Forelimb muscle (tissue), 1 donor: ENCODE results near the gene LRBA. TPM values are rescaled to one million over a fixed set of nuclear protein-coding genes. Genes with fewer than 3 reads are reported as not detected.

Experiments used
- DNase-seq: peaks from one replicate; pipeline ENCODE4 v3.0.0-alpha.2; 2013; ENCODE audit warnings: low read depth
- polyA plus RNA-seq: library from polyadenylated mRNA; unstranded; fragments of 120-200 nt; gene quantifications from one replicate; pipeline ENCODE4 v1.2.1, GENCODE V29; 2013; ENCODE audit not compliant: insufficient read length

The LRBA gene
- polyA plus RNA-seq, 1 donor = 21.0 TPM

DNA sequence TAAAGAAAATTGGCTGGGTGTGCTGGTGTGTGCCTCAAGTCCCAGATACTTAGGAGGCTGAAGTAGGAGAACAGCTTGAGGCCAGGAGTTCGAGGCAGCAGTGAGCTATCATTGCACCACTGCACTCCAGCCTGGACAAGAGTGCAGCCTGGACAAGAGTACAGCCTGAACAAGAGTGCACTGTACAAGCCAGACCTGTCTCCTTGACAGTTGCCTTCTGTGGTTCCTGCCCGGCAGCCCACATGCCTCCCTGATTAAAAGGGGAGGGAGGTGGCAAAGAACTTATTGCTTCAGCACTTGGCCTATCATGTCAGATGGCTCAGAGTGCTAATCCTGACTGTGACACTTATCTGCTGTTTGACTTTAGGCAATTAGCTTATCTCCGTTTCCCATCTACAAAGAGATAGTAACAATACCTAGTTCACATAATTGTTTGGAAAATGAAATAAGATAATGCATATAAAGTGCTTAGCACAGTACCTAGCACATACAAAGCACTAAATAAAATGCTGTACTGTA is 687.8 kb downstream of the LRBA start:
- no peak for DNase-seq

DNA sequence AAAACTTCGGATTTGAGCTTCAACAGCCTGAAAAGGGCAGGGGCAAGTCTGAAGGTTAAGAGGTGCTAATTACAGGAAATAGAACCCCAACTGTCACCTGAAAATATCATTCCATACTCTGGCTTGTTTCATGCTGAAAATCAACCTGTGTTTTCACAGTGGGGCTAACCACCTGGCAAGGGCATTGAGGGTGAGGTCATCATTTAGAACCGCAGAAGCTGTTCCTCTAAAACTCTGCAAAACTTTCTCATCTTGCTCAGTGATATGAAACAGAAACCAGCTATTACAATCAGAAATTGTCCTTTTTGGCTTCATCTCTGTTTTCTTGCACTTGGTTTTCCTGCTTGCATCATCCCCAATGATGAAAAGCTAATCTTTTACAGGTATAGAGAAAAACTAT is 689.2 kb downstream of the LRBA start:
- DNase-seq = no peak

DNA sequence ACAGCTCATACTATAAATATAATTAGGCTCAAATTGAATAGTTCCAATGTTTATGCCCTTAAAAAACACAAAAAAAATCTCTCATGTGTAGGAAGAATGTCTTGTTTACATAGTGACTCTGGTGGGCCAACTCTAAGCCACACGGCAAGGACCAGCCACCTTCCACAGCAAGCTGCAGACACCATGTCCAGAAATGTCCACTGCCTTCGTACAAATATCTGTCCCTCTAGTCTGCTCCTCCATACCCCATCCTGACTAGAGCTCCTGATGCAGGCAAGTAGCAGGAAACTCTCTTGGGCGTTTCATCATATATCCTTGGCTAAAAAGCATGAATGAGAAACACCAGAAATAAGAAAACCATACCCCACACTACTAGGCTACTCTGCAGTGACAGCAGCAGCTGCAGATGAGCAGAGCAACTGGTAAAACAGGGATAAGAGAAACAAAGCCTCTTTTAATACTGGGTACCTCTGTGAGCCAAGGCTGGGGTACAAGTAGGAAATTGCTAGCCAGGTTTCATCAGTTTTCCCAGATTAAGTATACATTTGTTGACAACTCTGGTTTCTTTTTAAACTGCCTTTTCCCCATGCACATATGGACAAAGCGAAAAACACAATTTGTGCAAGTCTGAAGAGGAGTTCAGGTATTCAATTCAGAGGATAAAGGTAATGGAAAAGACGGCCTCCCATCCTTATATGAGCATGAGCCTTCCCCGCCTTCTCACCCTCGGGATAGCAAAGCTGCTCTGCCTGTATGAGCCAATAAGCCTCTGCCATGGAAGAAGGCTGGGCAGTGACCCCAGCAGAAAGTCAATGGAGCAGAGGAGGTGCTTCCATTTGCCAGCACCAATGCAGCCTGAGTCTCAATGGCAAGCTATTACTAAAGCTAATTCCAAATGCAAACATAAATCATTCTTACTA is 691.4 kb downstream of the LRBA start:
- no peak for DNase-seq

DNA sequence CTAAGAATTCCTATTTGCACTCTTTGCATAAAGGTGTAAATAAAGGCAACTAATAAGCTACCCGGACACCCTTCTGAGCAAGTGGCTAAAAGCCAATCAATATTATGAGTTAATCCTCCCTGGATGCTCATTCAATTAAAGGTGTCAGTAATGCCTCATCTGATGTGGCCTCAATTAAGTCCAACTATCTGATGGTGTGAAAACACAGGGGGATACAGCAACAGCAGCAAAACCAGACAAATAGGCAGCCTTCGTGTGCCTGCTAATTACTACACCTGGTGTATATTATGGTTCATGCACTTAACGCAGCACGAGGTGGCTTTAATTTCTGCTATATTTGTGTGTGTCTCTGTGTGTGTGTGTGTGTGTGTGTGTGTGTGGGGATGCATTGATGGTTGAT is 692.4 kb downstream of the LRBA start:
- DNase-seq = no peak

DNA sequence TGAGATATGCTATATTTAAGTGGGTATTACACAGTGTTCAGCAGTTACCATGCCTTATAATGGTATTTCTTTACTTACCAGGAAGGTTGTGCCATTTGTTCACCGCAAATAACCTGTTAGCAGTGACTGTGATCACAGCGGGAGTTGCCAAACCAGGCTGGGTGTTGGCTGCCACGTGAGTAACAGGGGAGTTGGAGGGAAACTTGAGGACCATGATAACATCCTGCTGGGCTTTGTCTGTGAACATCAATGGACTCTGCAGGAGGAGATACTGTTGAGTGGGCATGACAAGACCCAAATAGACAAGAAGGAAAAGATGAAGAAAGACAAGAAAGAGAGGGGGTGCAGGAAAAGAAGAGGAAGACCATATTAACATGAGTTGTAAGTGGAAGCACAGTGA is 694.0 kb downstream of the LRBA start:
- no peak for DNase-seq

DNA sequence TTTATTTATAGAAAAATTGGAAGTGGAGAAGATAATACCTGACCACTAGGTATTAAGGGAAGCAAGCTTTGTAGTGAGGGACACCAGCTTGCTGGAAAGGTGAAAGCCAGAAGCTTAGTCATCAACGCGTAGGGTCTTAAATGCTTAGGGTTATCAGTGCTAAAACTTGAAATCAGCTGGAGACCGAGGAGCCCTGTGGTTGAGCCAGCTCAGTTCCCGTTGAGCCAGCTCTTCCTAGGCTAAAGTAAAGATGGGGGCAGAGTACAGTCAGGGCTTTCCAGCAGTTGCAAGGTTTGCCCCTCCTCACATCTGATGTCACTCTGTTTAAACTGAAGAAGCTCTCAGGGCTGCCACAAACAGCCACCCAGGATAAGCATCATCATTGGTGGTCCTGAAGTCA is 696.1 kb downstream of the LRBA start:
- DNase-seq = no peak

DNA sequence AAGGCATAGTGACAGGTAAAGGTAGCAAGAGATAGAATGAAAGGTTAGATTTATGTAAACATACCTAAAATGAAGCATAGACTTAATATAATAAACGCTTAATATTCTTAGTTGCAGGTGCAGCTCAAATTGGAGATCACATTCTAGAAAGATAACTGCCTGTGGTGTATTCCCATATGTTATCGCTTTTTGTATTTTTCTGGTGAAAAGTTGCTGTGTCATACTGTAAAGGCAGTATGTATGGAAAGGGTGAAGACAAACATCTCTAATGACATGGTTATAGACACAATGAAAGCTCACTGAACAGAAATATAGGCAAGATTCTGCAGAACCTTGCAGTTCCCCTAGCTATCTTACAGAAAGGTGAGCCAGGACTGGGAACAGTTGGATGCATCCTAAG is 696.6 kb downstream of the LRBA start:
- no peak for DNase-seq

DNA sequence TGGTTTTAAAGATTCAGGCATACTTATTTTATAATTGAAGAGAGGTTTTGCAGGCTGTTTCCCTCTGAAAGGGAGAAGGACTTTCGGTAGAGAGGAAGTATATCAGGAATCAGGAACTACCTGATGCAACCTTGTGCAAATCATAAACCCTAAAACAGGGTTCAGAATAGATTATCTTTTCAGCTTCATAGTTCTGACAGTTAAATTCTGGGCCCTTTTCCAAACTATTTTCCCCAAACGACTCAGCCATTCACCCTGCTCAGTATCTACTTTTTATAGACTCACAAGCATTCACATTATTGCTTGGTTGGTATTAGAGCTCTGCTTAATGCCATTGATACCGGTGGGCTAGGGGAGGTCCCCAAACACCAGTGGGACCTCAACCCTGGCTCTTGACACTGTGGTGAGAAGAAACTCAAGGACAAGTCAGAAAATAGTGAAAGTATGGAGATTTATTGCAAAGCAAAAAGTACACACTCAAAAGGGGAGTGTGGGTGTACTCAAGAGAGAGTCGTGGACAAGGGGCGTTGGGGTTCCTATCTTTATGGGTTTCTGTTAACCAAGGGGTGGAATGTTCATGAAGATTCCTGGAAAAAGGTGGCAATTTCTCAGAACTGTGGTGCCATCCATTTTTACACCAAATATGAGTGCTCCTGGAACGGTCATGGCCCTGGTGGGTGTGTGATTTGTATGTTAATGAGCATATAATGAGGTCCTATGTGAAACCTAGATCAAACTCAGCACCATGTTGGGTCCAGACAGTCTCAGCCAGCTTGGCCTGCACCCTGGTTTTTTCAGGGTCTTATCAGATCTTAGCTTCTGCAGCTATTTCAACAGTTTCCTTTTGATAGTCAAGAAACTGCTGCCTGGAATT is 698.5 kb downstream of the LRBA start:
- DNase-seq = no peak

DNA sequence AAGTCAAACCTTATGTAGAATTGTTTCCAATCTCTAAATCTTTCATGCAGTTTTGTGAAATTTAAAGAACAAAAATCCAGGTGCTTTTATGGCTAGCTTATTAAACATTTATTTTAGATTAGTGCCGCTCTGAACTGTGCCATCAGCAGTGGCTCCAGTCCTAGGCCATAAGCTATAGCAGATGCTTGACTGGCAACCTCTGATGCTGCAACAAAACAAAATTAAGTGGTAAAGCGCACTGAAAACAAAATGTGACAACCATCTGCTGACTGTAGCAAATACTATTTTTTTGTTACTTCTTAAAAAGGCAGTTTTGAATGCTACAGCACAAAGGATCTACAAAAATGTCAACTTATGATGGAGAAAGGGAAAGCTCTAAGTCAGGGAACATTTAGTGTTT is 699.4 kb downstream of the LRBA start:
- DNase-seq = no peak

DNA sequence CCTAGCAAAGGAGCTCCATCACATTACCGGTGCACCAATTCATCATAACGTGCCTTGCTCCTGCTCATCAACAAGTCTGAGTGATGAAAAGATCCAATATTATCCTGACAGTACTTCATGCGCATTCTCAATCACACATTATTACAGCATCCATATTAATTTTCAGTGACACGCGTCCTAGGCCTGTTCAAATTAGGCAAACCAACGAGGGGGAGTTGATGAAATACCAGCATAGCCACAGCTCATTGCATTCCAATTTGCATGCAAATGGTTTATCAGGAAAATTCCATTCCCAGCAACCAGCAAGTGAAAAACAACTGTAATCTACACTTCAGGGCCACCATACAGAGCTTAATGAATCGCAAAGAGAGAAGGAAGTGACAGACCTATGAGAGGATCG is 699.9 kb downstream of the LRBA start:
- DNase-seq = no peak

DNA sequence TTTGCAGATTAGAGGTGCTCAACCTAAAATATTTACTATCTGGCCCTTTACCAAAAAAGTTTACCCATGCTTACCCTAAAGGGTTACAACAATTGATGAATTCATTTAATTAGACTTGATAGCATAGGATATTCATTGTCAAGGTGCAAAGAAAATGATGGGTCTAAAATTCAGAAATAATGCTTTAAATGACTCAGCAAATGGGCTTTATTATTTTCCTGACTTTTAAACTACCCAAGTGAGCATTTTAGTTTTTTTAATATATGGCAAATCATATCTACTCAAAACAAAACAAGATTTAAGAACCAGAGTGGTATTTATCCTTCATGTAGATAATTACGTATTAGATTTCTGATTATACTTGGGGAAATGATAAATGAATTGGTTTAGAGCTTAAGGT is 701.1 kb downstream of the LRBA start:
- no peak for DNase-seq

DNA sequence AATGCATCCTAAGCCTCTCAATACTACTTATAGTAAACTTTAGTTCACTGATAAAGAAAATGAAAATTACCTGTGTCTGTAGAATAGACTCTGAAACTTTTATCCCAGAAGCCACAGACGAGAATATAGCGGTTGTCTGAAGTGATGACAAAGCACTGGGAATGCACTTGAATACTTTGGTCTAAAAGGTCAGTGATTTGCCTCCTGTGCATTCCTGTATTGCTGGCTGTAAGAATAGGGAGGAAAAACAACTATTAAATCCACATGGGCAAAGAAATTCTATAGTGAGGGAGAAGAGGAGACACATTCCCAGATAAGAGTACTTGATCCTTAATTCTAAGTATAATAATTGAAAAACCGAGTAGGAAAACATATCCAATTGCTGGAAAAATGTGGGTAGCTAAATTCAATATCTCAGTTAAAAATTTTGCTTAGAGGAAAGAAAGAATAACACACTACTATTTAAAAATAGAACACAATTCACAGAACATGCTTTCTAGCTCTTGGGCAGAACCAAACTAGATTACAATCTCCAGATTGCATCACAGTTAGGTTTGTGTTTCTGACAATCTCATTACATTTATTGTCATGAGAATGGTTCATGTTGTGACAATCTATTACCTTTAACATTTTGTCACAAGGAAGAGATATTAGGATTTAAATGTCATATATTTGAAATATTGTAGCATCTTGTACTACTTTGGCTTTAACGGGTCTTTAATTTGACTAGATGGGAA is 704.8 kb downstream of the LRBA start:
- DNase-seq = no peak

DNA sequence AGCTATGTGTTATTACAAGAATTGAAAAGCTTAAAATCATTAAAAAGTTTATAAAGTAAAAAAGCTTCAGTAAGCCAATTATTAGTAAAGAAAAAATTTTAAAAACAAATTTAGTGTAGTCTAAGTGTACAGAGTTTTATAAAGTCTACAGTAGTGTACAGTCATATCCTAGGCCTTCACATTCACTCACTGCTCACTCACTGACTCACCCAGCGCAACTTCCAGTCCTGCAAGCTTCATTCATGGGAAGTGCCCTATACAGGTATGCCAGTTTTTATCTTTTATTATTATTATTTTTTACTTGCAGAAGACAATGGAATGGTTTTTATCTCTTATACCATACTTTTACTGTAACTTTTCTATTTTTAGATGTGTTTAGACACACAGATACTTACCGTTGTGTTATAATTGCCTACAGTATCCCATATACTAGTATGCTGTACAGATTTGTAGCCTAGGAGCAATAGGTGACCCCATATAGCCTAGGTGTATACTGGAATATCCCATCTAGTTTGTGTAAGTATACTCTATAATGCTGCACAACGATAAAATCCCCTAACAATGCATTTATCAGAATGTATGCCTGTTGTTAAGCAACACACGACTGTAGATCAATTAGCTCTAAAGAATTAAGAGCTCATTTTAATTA is 706.1 kb downstream of the LRBA start:
- no peak for DNase-seq

DNA sequence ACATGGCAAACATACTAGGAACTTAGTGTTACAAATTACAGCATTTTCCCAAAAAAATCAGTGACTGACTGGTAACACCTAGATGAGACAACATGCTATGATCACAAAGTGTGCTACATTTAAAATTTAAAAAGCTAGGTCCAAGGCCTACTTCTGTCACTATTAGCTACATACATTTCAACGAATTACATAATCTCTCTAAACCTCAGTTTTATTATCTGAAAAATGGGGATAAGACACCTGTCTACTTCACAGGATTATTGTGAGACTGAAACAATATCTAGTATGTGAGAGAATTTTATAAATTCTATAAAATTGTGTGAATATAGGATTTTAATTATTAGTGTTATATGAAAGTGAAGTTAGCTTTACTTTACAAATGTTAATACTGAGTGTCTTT is 708.4 kb downstream of the LRBA start:
- no peak for DNase-seq

DNA sequence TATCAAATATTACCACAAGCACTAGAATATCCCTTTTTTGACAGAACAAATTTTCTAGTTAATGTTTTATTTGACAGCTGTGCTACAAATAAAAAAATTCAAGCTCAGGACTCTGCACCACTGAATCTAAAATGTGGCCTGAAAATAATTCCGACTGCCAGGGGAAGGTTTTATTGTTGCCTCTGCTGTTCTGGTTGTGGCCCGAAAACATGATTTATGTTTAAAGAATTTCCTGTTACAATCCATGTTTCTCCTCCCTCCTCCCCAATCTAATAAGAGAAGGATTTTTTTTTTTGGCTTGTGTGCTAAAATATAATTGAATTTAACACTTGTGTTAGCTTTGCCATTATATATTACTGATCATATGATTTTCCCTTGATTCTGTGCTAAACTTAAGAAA is 709.1 kb downstream of the LRBA start:
- DNase-seq = no peak

DNA sequence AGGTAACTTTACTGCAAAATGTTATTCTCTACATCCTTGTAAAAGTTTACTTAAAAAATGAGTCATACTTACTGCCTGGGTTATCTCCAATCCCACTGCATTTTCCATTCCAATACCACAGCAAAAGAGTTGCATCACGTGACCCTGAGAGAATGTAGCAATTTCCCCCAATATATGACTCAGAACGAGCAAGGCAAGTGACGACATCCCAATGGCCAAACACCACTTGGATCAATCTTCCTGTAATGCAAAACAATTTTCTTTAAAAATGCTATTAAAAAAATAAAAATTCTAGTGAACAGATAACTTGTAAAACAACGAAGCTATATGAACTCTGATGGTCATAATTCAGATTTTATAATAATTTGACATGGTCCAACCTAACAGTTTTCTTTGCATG is 712.5 kb downstream of the LRBA start:
- no peak for DNase-seq

DNA sequence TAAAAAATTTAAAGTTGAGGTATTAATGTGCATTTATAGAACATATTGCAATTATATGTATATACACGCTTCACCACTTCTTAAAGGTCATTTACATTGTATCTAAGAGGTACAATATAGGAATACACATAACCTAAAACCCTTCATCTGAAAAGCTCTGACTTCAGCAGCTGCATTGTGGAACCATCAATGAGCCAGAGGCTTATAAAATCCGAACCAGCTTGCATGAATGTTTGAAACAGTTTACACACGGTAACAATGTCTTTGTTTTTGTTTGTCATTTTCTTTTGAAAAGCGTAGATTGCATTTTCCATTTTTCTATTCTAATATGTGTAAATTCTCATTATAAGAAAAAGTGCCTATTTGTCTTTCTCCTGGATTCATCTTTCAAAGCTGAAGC is 715.3 kb downstream of the LRBA start:
- DNase-seq = no peak

DNA sequence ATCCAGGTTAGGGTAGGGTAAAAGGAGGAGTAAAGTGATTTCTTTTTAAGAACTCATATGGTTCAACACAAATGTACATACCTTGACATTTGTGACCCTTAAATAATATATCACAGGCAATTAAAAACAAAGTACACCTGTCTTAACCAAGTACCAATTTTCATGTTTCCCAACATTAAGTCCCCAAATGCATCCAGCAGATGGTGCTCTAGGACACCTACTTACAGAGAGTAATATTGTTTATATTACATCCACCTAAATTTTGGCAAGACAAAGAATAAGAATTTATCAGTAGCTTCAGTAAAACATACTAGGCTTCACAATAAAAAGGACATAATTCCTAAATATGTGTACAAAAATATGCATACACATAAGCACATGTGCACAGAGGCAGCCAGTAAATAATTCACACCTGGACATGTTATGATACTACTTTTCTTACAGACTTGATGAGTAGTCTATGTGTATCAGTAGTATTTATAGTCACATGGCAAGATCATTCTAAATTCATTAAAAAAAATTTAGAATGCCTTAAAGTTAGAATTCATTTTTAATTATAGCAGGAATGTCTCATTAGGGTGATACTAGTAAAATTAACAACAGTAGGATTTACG is 717.1 kb downstream of the LRBA start:
- DNase-seq = no peak

DNA sequence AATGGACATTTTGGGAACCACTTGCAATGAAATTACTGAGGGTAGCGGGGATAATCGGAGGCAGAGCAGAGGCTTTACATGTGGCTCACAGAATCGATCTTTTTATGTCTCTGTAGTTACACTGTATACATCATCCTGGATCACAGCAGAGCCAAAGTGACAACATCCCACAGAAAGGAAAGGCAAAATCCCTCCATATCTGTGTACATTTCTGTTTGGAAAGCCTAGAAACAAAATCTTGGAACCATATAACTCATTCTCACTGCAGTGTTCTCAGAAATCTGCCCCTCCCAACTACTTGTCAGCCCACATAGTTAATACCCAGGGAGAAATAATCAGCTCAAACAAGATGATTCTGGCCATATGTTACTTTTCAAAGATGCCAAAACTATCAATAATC is 725.2 kb downstream of the LRBA start:
- no peak for DNase-seq

DNA sequence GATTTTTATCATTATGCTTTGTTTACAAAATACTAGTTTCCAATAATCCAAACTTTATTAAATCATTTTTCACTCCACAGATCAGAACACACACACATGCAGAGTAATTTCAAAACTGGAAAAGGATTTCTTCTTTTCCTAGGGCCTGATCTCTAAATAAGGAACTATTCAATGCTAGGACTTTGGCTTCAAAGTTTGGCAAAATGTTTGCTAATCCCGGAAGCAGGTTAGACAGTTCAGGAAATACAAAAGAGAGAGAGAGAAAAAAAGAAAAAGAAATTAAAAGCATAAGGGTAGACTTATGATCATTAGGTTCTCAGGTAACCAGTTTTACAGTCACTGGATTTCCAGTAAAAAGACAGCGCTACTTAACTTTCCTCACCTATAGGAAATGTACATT is 725.9 kb downstream of the LRBA start:
- no peak for DNase-seq

DNA sequence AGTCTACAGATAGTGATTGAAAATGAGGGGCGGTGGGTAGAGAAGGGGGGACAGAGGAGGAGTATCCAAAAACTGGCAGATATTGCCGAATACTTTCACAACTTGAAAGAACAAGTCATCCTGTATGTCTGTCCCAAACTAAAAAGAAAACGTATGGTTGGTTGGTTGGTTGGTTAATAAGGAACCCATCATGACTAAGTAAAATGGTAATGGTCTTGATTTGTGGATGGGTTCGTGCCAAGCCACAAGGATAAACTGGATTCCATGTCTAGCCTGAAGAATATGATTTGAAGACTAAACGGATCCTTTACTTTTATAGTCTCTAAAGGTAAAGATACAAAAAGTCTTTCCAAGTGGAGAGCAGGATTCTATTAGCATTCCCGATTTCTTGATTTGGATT is 728.4 kb downstream of the LRBA start:
- DNase-seq = no peak
